ENCODE measurements around the gene DUSP14. TPM values are rescaled to one million over a fixed set of nuclear protein-coding genes. Genes with fewer than 3 reads are reported as not detected.

DUSP14 gene
- total and polyA plus RNA-seq, 2 of the 8 experiments (the other 6 are each of a cell fraction or from before 2014, with no cell fraction given), result 22.1 to 37.9 TPM

- no peak overlapping the region for H2AK5ac ChIP-seq (ENCODE audit: low read depth, low read length)
- no peak overlapping the region for H4K91ac ChIP-seq (replicated peaks; ENCODE audit: insufficient read length, low read length)
- peaks cover 0 to 3% (median 1%) of the 10 kb centered on the region in 4 experiments; a peak in 3 of 7 replicates for H3K4me1 ChIP-seq (replicated peaks in 1 of 4; ENCODE audit: control insufficient read depth in 3 of 4, insufficient read depth in 4 of 4, low read length in 3 of 4)
- H3K36me3 ChIP-seq (ENCODE audit: control insufficient read depth in 2 of 4, insufficient read depth in 4 of 4, low read length in 3 of 4), result no peaks in the 10 kb centered on the region
- no peaks in the 10 kb centered on the region for H3K9me3 ChIP-seq (ENCODE audit: insufficient read depth in 2 of 2, low read depth in 1 of 2, low read length in 1 of 2)
- H3K4me3 ChIP-seq (ENCODE audit: extremely low read depth in 1 of 4, insufficient read depth in 2 of 4, low read depth in 3 of 4, low read length in 4 of 4), result no peak overlapping the region
- H3K14ac ChIP-seq (ENCODE audit: insufficient read length), result no peak overlapping the region
- H2BK20ac ChIP-seq (ENCODE audit: low read length), result no peak overlapping the region
- WGBS, 2 experiments (ENCODE audit: extremely low coverage in 1 of 2, insufficient coverage in 1 of 2, insufficient read length in 1 of 2, insufficient replicate concordance in 2 of 2, low coverage in 1 of 2, low lambda C conversion rate in 2 of 2, missing lambda C conversion rate in 1 of 2), result 89% methylated on average over 10 of the region's 10 CpGs; no CpG with 5 or more reads in 1 of the 2 experiments
- no peak overlapping the region for H3K27ac ChIP-seq (ENCODE audit: low read depth, low read length)
- peaks cover 0 to 57% of the 10 kb centered on the region in 2 experiments; a peak in 3 of 4 replicates for H3K79me2 ChIP-seq (ENCODE audit: control insufficient read depth in 1 of 2, insufficient read depth in 2 of 2, low read length in 2 of 2)
- H4K20me1 ChIP-seq (replicated peaks in 1 of 2; ENCODE audit: control insufficient read depth in 1 of 2, insufficient read depth in 2 of 2, low read length in 2 of 2), result peaks cover 3 to 7% of the 10 kb centered on the region in 2 experiments
- H3K79me1 ChIP-seq (ENCODE audit: low read depth, low read length), result peaks cover 12% of the 10 kb centered on the region
- no peak overlapping the region for H2BK5ac ChIP-seq (ENCODE audit: low read depth, low read length)
- no peak overlapping the region; the same call in 1 of the 2 replicates for H2BK15ac ChIP-seq (ENCODE audit: low read length)
- no peak overlapping the region for H3K18ac ChIP-seq (ENCODE audit: extremely low read depth, low read length)
- H3K27me3 ChIP-seq (replicated peaks in 1 of 4; ENCODE audit: control insufficient read depth in 3 of 4, extremely low read depth in 1 of 4, insufficient read depth in 3 of 4, low read length in 3 of 4), result no peaks in the 10 kb centered on the region
- no peak overlapping the region for H2BK12ac ChIP-seq (ENCODE audit: low read depth, low read length)
- no peak for DNase-seq (ENCODE audit: low read depth in 1 of 2, low spot score in 2 of 2)
- ChIA-PET CTCF (ENCODE audit: partially characterized antibody) (interaction anchor here (0.6 to 1.5 kb wide), 5 partner anchors 10 to 68 kb away, joined by 3 read pairs; no protein-coding TSS in a partner anchor), POLR2A (ENCODE audit: partially characterized antibody) (no interaction called here)
- H3K9ac ChIP-seq (replicated peaks in 1 of 4; ENCODE audit: extremely low read depth in 1 of 4, low read depth in 3 of 4, low read length in 3 of 4), result no peak overlapping the region
- no peak overlapping the region for H3K4me2 ChIP-seq (ENCODE audit: insufficient read depth in 1 of 2, low read depth in 2 of 2, low read length in 2 of 2)
- no peak overlapping the region for H2BK120ac ChIP-seq (replicated peaks; ENCODE audit: low read depth, low read length)
- no peak overlapping the region for H3K23ac ChIP-seq (ENCODE audit: insufficient read length)
- no peak overlapping the region for H4K8ac ChIP-seq (ENCODE audit: extremely low read depth, insufficient read depth, low read length)
- H3K23me2 ChIP-seq (ENCODE audit: low read depth, low read length), result no peaks in the 10 kb centered on the region
- no peak for FAIRE-seq
- no peak overlapping the region for H2AFZ ChIP-seq (ENCODE audit: low read length)
- no peak overlapping the region for H4K5ac ChIP-seq (ENCODE audit: insufficient read length, low read depth, low read length)
- H3K4ac ChIP-seq (replicated peaks; ENCODE audit: insufficient read length, low read depth, low read length), result no peak overlapping the region
- no peak overlapping the region for H3K56ac ChIP-seq (replicated peaks; ENCODE audit: insufficient read length, low read depth, low read length)
- TF ChIP-seq BACH1 (IDR thresholded peaks at IDR 0.05; ENCODE audit: low read length), result no peak
- no peak for TF ChIP-seq POLR2AphosphoS5 (IDR thresholded peaks at IDR 0.05; ENCODE audit: low read depth, low read length)
- no peak for TF ChIP-seq SAP30 (IDR thresholded peaks at IDR 0.05; ENCODE audit: insufficient read depth, insufficient replicate concordance, low read length)
- no peak for TF ChIP-seq KDM5A (IDR thresholded peaks at IDR 0.05; ENCODE audit: low read length)
- no peak for TF ChIP-seq TAF1 (IDR thresholded peaks at IDR 0.05; ENCODE audit: low read depth, low read length)
- TF ChIP-seq CHD2 (IDR thresholded peaks at IDR 0.05; ENCODE audit: low read length), result no peak
- TF ChIP-seq, protein P1, sequence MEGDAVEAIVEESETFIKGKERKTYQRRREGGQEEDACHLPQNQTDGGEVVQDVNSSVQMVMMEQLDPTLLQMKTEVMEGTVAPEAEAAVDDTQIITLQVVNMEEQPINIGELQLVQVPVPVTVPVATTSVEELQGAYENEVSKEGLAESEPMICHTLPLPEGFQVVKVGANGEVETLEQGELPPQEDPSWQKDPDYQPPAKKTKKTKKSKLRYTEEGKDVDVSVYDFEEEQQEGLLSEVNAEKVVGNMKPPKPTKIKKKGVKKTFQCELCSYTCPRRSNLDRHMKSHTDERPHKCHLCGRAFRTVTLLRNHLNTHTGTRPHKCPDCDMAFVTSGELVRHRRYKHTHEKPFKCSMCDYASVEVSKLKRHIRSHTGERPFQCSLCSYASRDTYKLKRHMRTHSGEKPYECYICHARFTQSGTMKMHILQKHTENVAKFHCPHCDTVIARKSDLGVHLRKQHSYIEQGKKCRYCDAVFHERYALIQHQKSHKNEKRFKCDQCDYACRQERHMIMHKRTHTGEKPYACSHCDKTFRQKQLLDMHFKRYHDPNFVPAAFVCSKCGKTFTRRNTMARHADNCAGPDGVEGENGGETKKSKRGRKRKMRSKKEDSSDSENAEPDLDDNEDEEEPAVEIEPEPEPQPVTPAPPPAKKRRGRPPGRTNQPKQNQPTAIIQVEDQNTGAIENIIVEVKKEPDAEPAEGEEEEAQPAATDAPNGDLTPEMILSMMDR (IDR thresholded peaks at IDR 0.05; ENCODE audit: control extremely low read depth in 1 of 3, insufficient read depth in 1 of 3, low read depth in 1 of 3, low read length in 3 of 3), result no peak
- TF ChIP-seq, protein P2, sequence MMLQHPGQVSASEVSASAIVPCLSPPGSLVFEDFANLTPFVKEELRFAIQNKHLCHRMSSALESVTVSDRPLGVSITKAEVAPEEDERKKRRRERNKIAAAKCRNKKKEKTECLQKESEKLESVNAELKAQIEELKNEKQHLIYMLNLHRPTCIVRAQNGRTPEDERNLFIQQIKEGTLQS (IDR thresholded peaks at IDR 0.05; ENCODE audit: insufficient read depth, low read depth, low read length), result no peak
- TF ChIP-seq POLR2A (IDR thresholded peaks at IDR 0.05; ENCODE audit: control extremely low read depth in 1 of 2, low read depth in 2 of 2, low read length in 2 of 2), result no peak
Measured at GRCh38 chr17:37502009-37502936, 12.6 kb downstream of the DUSP14 start.
